K562 (cell line): ENCODE results near the gene PRPSAP1. TPM values are rescaled to one million over a fixed set of nuclear protein-coding genes. Genes with fewer than 3 reads are reported as not detected.

Experiments
- ELK3 ChIP-seq: fragments of 450-650 bp; formaldehyde crosslinking; IDR thresholded peaks from 2 replicates; pipeline ENCODE4 v1.4.0; 2020; ENCODE audit warnings: mild to moderate bottlenecking
- EWSR1 ChIP-seq: fragments of 450-650 bp; IDR thresholded peaks from 2 replicates; pipeline ENCODE4 v1.6.1; 2018; ENCODE audit warnings: borderline replicate concordance, mild to moderate bottlenecking, low read depth, moderate library complexity; ENCODE audit not compliant: partially characterized antibody
- KHSRP ChIP-seq: fragments of 450-650 bp; IDR thresholded peaks from 2 replicates; pipeline ENCODE4 v1.6.1; 2017
- NELFE ChIP-seq: IDR thresholded peaks from 2 replicates; pipeline ENCODE4 v1.6.1; 2011; ENCODE audit warnings: mild to moderate bottlenecking; ENCODE audit not compliant: insufficient read depth, insufficient read length
- NR2F6 ChIP-seq: fragments of 450-650 bp; formaldehyde crosslinking; IDR thresholded peaks from 2 replicates; pipeline ENCODE4 v1.4.0; 2020; ENCODE audit warnings: mild to moderate bottlenecking
- PKNOX1 ChIP-seq: fragments of 450-650 bp; IDR thresholded peaks from 2 replicates; pipeline ENCODE4 v1.6.1; 2016
- SMAD1 ChIP-seq: fragments of 150-350 bp; IDR thresholded peaks from 2 replicates; pipeline ENCODE4 v1.6.1; 2014; ENCODE audit warnings: low read length, low read depth; ENCODE audit not compliant: partially characterized antibody
- SMAD4 ChIP-seq: fragments of 250-450 bp; sonication (Bioruptor Pico); conservative IDR thresholded peaks from 2 replicates; pipeline ENCODE4 v1.8.0; 2021; ENCODE audit warnings: inconsistent platforms, mild to moderate bottlenecking, moderate library complexity
- STAT5A ChIP-seq: IDR thresholded peaks from 2 replicates; pipeline ENCODE4 v1.6.1; 2012; ENCODE audit warnings: low read length, inconsistent platforms, borderline replicate concordance
- SUPT5H ChIP-seq: fragments of 450-650 bp; IDR thresholded peaks from 2 replicates; pipeline ENCODE4 v1.6.1; 2016
- TEAD2 ChIP-seq: fragments of 450-650 bp; IDR thresholded peaks from 2 replicates; pipeline ENCODE4 v1.6.1; 2016; ENCODE audit warnings: missing genetic modification characterization, control low read depth, missing compliant biosample characterization
- THAP12 ChIP-seq: fragments of 250-450 bp; sonication (Bioruptor Pico); IDR thresholded peaks from 2 replicates; pipeline ENCODE4 v1.9.0; 2021; ENCODE audit warnings: mild to moderate bottlenecking, inconsistent platforms
- U2AF1 ChIP-seq: fragments of 200-400 bp; formaldehyde crosslinking; optimal IDR thresholded peaks from 2 replicates; pipeline ENCODE3; 2017; ENCODE audit warnings: mild to moderate bottlenecking, low read depth, low read length, moderate library complexity
- ZNF212 ChIP-seq: fragments of 450-650 bp; formaldehyde crosslinking; IDR thresholded peaks from 2 replicates; pipeline ENCODE4 v1.4.0; 2020; ENCODE audit warnings: mild to moderate bottlenecking
- ZNF395 ChIP-seq: fragments of 200-800 bp; sonication (Bioruptor generic); IDR thresholded peaks from 2 replicates; pipeline ENCODE4 v1.6.1; 2017; ENCODE audit warnings: missing genetic modification characterization, missing compliant biosample characterization
- ZNF583 ChIP-seq: fragments of 250-450 bp; sonication (Bioruptor Pico); IDR thresholded peaks from 2 replicates; pipeline ENCODE4 v1.4.0; 2020
- ZNF696 ChIP-seq: fragments of 250-450 bp; sonication (Bioruptor Pico); conservative IDR thresholded peaks from 2 replicates; pipeline ENCODE4 v1.4.0; 2020; ENCODE audit warnings: mild to moderate bottlenecking, moderate library complexity
- polyA plus RNA-seq, 8 experiments: library from polyadenylated mRNA; depleted of rRNA in 4 of 8; stranded (reverse) in 5 of 8; unstranded in 3 of 8; fragments of >200 nt; fragmentation: Nextera tagmentation in 2 of 8; fragmentation: Illumina TruSeq in 1 of 8; extraction: Ambion mirVana in 2 of 8; extraction: Trizol in 1 of 8; gene quantifications; 2 replicates each; pipeline versions ENCODE4 v1.2.1 to v1.2.3, GENCODE V29; 2011 to 2014; ENCODE audit warnings: inconsistent platforms in 1 of 8, missing spikeins in 1 of 8
- total RNA-seq, 7 experiments: library from RNA; depleted of rRNA in 6 of 7; stranded (reverse); fragments of >200 nt in 6 of 7; fragmentation: Illumina TruSeq in 2 of 7; extraction: Trizol in 2 of 7; gene quantifications; 2 replicates each; pipeline versions ENCODE4 v1.2.1 to v1.2.3, GENCODE V29; 2011 to 2021; ENCODE audit warnings: low replicate concordance in 1 of 7
- TF ChIP-seq, protein P1 (sequence below): fragments of 450-650 bp; formaldehyde crosslinking; IDR thresholded peaks from 2 replicates; pipeline ENCODE4 v1.4.0; 2020; ENCODE audit warnings: mild to moderate bottlenecking, moderate library complexity
- TF ChIP-seq, protein P2 (sequence below): fragments of 200-800 bp; sonication (Bioruptor generic); IDR thresholded peaks from 2 replicates; pipeline ENCODE4 v1.6.1; 2017; ENCODE audit warnings: missing genetic modification characterization, missing compliant biosample characterization

PRPSAP1 gene
- total and polyA plus RNA-seq, 9 of the 15 experiments (the other 6 are each of a cell fraction or from before 2014, with no cell fraction given), result 21.9 to 77.1 (median 40.8) TPM

DNA sequence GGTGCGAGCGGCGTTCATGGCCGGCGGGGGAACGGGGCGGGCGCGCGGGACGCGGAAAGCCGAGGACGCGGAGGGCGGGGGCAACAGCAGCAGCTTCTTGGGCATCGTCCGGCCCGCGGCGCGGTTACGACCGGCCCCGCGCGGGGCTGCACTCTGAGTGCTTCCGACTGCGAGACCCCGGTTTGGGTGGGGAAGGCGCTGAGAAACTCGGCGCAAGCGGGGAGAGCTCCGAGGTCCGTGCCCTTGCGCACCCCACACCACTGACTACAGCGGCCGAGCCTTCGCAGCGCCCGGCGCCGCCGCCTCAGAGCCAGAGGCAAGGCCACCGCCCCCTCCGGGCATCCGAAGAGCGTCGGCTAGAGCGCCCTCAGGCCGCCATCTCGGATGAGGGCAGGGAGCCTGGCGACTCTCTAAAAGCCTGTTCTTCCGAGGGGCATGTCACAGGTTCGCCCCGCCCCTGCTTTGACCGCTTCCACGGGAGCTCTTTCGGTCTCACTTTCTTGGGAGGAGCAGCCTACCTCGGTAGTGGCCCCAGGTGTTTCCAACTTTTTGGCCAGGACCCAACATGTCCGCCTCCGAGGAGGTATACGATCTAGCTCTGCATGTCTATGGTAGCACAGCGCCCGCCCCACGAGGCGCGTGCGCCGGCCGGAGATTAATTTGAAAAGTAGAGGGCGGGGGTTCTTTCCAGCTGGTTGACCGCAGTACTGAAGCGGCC, at the start of gene PRPSAP1 (continued):
- TF ChIP-seq THAP12 (CRISPR knock-in tag) (peak; percentile 100), KHSRP (no peak), SUPT5H (peak; percentile 86), EWSR1 (no peak), NELFE (no peak), PKNOX1 (no peak), ZNF395 (CRISPR knock-in tag) (peak; percentile 76), SMAD4 (CRISPR knock-in tag) (peak; percentile 93), TEAD2 (no peak), U2AF1 (peak; percentile 88), ELK3 (CRISPR knock-in tag) (no peak), ZNF212 (CRISPR knock-in tag) (no peak), ZNF696 (no peak), ZNF583 (CRISPR knock-in tag) (peak; percentile 86), NR2F6 (no peak), STAT5A (no peak; the same call in 1 of the 2 replicates), SMAD1 (peak; percentile 29)
- TF ChIP-seq, protein P1, sequence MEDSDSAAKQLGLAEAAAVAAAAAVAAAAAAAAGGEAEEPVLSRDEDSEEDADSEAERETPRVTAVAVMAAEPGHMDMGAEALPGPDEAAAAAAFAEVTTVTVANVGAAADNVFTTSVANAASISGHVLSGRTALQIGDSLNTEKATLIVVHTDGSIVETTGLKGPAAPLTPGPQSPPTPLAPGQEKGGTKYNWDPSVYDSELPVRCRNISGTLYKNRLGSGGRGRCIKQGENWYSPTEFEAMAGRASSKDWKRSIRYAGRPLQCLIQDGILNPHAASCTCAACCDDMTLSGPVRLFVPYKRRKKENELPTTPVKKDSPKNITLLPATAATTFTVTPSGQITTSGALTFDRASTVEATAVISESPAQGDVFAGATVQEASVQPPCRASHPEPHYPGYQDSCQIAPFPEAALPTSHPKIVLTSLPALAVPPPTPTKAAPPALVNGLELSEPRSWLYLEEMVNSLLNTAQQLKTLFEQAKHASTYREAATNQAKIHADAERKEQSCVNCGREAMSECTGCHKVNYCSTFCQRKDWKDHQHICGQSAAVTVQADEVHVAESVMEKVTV (CRISPR knock-in tag), result no peak
- TF ChIP-seq, protein P2, sequence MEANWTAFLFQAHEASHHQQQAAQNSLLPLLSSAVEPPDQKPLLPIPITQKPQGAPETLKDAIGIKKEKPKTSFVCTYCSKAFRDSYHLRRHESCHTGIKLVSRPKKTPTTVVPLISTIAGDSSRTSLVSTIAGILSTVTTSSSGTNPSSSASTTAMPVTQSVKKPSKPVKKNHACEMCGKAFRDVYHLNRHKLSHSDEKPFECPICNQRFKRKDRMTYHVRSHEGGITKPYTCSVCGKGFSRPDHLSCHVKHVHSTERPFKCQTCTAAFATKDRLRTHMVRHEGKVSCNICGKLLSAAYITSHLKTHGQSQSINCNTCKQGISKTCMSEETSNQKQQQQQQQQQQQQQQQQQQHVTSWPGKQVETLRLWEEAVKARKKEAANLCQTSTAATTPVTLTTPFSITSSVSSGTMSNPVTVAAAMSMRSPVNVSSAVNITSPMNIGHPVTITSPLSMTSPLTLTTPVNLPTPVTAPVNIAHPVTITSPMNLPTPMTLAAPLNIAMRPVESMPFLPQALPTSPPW (CRISPR knock-in tag), result peak; percentile 69
